ENCODE results near the gene KTN1.

Gene KTN1

GRCh38 chr14:55722054-55722453, 142.0 kb downstream of the KTN1 start:
- Histone ChIP-seq H3K4me3 (ENCODE audit: low read length) (no peak overlapping the region), H3K36me3 (ENCODE audit: insufficient read depth, low read length) (no peaks in the 10 kb centered on the region), H2AFZ (ENCODE audit: low read depth, low read length) (no peak overlapping the region), H3K9me3 (ENCODE audit: low read length) (no peaks in the 10 kb centered on the region), H3K4me1 (ENCODE audit: insufficient read depth, low read length) (no peaks in the 10 kb centered on the region), H3K27me3 (ENCODE audit: insufficient read depth, low read length) (no peaks in the 10 kb centered on the region)

GRCh38 chr14:55724736-55725135, 144.7 kb downstream of the KTN1 start:
- Histone ChIP-seq H3K36me3 (ENCODE audit: insufficient read depth, low read length) (no peaks in the 10 kb centered on the region), H3K27me3 (ENCODE audit: insufficient read depth, low read length) (no peaks in the 10 kb centered on the region), H3K4me1 (ENCODE audit: insufficient read depth, low read length) (no peaks in the 10 kb centered on the region), H3K9me3 (ENCODE audit: low read length) (no peaks in the 10 kb centered on the region), H3K4me3 (ENCODE audit: low read length) (no peak overlapping the region), H2AFZ (ENCODE audit: low read depth, low read length) (no peak overlapping the region)

- Histone ChIP-seq H3K9me3 (ENCODE audit: low read length) (peaks cover 1% of the 10 kb centered on the region), H3K4me3 (ENCODE audit: low read length) (no peak overlapping the region), H3K27me3 (ENCODE audit: insufficient read depth, low read length) (no peaks in the 10 kb centered on the region), H3K4me1 (ENCODE audit: insufficient read depth, low read length) (no peaks in the 10 kb centered on the region), H2AFZ (ENCODE audit: low read depth, low read length) (no peak overlapping the region), H3K36me3 (ENCODE audit: insufficient read depth, low read length) (no peaks in the 10 kb centered on the region)
Observed at GRCh38 chr14:55730592-55731310, 150.7 kb downstream of the KTN1 start.

- Histone ChIP-seq H3K4me3 (ENCODE audit: low read length) (no peak overlapping the region), H3K9me3 (ENCODE audit: low read length) (peaks cover 4% of the 10 kb centered on the region), H3K4me1 (ENCODE audit: insufficient read depth, low read length) (no peaks in the 10 kb centered on the region), H3K36me3 (ENCODE audit: insufficient read depth, low read length) (no peaks in the 10 kb centered on the region), H2AFZ (ENCODE audit: low read depth, low read length) (no peak overlapping the region), H3K27me3 (ENCODE audit: insufficient read depth, low read length) (no peaks in the 10 kb centered on the region)
Observed at GRCh38 chr14:55731311-55731872, 151.4 kb downstream of the KTN1 start.

- no peak overlapping the region for H3K4me3 ChIP-seq (ENCODE audit: low read length)
- peaks cover 4% of the 10 kb centered on the region for H3K9me3 ChIP-seq (ENCODE audit: low read length)
- H2AFZ ChIP-seq (ENCODE audit: low read depth, low read length): no peak overlapping the region
- H3K36me3 ChIP-seq (ENCODE audit: insufficient read depth, low read length): no peaks in the 10 kb centered on the region
- no peaks in the 10 kb centered on the region for H3K27me3 ChIP-seq (ENCODE audit: insufficient read depth, low read length)
- H3K4me1 ChIP-seq (ENCODE audit: insufficient read depth, low read length): no peaks in the 10 kb centered on the region
Observed at GRCh38 chr14:55731881-55732498, 152.0 kb downstream of the KTN1 start.

GRCh38 chr14:55733599-55733998, 153.6 kb downstream of the KTN1 start:
- Histone ChIP-seq H3K27me3 (ENCODE audit: insufficient read depth, low read length) (no peaks in the 10 kb centered on the region), H3K4me3 (ENCODE audit: low read length) (no peak overlapping the region), H3K9me3 (ENCODE audit: low read length) (peaks cover 4% of the 10 kb centered on the region), H3K4me1 (ENCODE audit: insufficient read depth, low read length) (no peaks in the 10 kb centered on the region), H2AFZ (ENCODE audit: low read depth, low read length) (no peak overlapping the region), H3K36me3 (ENCODE audit: insufficient read depth, low read length) (no peaks in the 10 kb centered on the region)
